Body of pancreas (tissue), 4 donors: ENCODE data around the gene ANKIB1. TPM values are rescaled to one million over a fixed set of nuclear protein-coding genes. Genes with fewer than 3 reads are reported as not detected.

Experiments
- ATAC-seq: fragments of 150-250 bp; one replicate; pipeline ENCODE4 v1.9.1; 2016
- DNase-seq, 4 donors: peaks; one replicate each; pipeline ENCODE4 v3.0.0-alpha.2; 2019
- H3K27ac ChIP-seq, 4 donors: fragments of 200-600 bp; sonication (generic); 1 replicate in 3 of 4; 2 replicates in 1 of 4; pipeline versions ENCODE4 v1.5.1 to v1.6.1; 2016 to 2019; ENCODE audit warnings: mild to moderate bottlenecking in 1 of 4, mixed read lengths in 1 of 4, moderate library complexity in 1 of 4
- H3K27me3 ChIP-seq, 2 donors: fragments of 200-600 bp; sonication (generic); one replicate each; pipeline ENCODE4 v1.6.0; 2016; ENCODE audit warnings: mild to moderate bottlenecking in 1 of 2
- H3K36me3 ChIP-seq, 2 donors: fragments of 200-600 bp; sonication (generic); replicated peaks in 1 of 2; 2 replicates each; pipeline ENCODE4 v1.5.1; 2016; ENCODE audit warnings: low read depth in 2 of 2; ENCODE audit not compliant: insufficient read depth in 1 of 2
- H3K4me1 ChIP-seq: fragments of 200-600 bp; sonication (generic); one replicate; pipeline ENCODE4 v1.6.0; 2016
- H3K4me3 ChIP-seq, 2 donors: fragments of 200-600 bp; sonication (generic); 1 replicate in 1 of 2; 2 replicates in 1 of 2; pipeline ENCODE4 v1.5.1; 2016 to 2019
- H3K9me3 ChIP-seq, 3 donors: fragments of 200-600 bp; sonication (generic); 1 replicate in 2 of 3; 2 replicates in 1 of 3; pipeline ENCODE4 v1.5.1; 2016
- CTCF ChIP-seq, 7 experiments: fragments of 450-650 bp in 4 of 7; fragments of 200-600 bp in 3 of 7; sonication (generic) in 3 of 7; IDR thresholded peaks; one replicate each; pipeline ENCODE4 v1.5.1; 2016 to 2019; ENCODE audit warnings: antibody characterized with exemption in 7 of 7
- POLR2A ChIP-seq, 3 donors: fragments of 450-650 bp; IDR thresholded peaks; one replicate each; pipeline ENCODE4 v1.6.1; 2016; ENCODE audit warnings: antibody characterized with exemption in 3 of 3, mild to moderate bottlenecking in 2 of 3
- WGBS, 2 donors: methylation state at CpG; one replicate each; pipeline ENCODE4 v1.1.5; 2017; 5-methylcytosine and 5-hydroxymethylcytosine counted together
- intact Hi-C: fragments of 100-400 bp; cut with DNase I; formaldehyde crosslinking; loops from one replicate; pipeline ENCODE4 v1.15.1; 2023
- total RNA-seq, 2 donors: library from RNA; depleted of rRNA; stranded (reverse); fragments of >200 nt; gene quantifications; one replicate each; pipeline ENCODE4 v1.1.0, GENCODE V29; 2016

ANKIB1 gene
- total RNA-seq, 2 donors from 2014 or later, result 20.1 to 33.2 TPM

DNA sequence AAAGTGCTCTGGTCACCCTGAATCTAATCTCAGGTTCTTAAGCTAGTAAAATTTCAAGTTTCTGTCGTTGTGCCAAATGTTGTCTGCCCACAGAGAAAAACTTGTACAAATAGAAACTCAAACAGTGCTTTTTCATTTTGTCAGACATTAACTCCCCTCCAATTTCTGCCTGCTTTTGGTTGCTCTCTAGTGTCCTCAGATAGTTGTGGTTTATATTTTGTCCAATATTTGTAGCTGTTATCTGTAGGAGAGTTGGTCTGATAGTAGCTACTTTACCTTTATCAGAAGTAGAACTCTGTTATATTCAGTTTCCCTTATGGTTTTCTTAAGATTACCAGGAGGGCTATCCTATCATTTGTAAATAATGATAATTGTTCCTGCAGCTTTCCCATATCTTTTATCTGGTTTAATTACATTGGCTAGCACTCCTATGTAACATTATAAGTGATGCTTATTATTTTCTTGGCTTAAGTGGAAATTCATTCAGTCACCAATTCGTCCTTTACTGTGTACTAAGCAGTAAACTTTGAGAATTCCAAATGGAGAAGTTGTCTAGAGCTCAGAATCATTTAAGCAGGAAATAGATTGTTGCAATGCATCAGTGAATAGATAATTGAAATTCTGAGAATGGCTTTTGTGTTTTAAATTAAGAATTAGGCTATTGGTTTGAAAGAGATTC lies 91.0 kb downstream of the ANKIB1 start:
- Histone ChIP-seq H3K9me3 (no peaks in the 10 kb centered on the region), H3K36me3 (no peaks in the 10 kb centered on the region), H3K4me1 (peaks cover 8% of the 10 kb centered on the region), H3K27me3 (no peaks in the 10 kb centered on the region), H3K4me3 (no peak overlapping the region), H3K27ac (no peak overlapping the region)
- ATAC-seq, result no peak
- DNase-seq, result no peak
- WGBS, 2 donors, result 31 to 32% methylated on average over 2 of the region's 2 CpGs
- intact Hi-C loops, result no loop called here
- TF ChIP-seq POLR2A (IDR thresholded peaks at IDR 0.05) (no peak), CTCF (IDR thresholded peaks at IDR 0.05) (no peak)

DNA sequence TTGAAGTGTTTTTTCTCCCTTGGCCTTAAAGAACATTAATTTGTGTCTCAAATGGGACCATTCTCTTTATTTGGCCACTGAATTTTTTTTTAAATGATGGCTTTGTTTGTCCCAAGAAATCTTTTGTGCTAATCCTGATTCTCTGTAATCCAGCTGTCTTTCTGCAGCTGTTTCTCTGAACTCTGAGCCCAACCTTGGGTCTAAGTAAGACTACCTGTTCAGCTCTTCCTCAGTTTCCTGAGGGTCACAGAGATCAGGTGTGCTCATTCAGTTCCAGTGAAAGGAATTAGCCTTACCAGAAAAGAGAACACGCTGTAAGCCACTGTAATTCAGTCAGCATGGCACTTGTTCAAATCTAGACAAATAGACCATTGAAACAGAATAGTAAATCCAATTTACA lies 94.2 kb downstream of the ANKIB1 start:
- intact Hi-C loops, result no loop called here
- WGBS, 2 donors, result 95 to 100% methylated on average over 1 of the region's 1 CpG

DNA sequence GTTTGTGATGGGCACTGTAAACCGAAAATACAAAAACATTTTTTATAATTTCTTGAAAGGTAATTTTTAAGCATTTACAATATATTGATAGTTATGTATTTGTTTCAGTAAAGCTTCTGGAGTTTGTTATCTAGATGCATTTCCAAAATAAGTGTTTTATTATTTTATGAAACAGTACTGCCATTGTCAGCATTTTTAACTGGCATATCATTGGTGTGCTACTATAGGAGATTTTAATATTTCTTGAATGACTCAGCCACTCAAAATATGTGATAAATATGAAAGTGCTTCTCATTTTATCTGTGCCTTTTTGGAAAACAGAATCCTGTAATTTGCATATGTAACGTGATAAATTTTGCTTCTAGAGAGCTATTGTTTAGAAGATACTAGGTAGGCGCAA lies 97.9 kb downstream of the ANKIB1 start:
- Histone ChIP-seq H3K27ac (no peak overlapping the region), H3K27me3 (no peaks in the 10 kb centered on the region), H3K9me3 (no peaks in the 10 kb centered on the region), H3K36me3 (no peaks in the 10 kb centered on the region), H3K4me3 (no peak overlapping the region), H3K4me1 (no peaks in the 10 kb centered on the region)
- intact Hi-C loops, result no loop called here
- TF ChIP-seq CTCF (IDR thresholded peaks at IDR 0.05) (no peak), POLR2A (IDR thresholded peaks at IDR 0.05) (no peak)
- DNase-seq (no peak), ATAC-seq (no peak)
- WGBS, 2 donors, result 94 to 97% methylated on average over 3 of the region's 3 CpGs

More for the DNA sequence above, 94.2 kb downstream of the ANKIB1 start:
- H3K36me3 ChIP-seq, result no peaks in the 10 kb centered on the region
- H3K4me1 ChIP-seq, result peaks cover 8% of the 10 kb centered on the region
- H3K9me3 ChIP-seq, result no peaks in the 10 kb centered on the region
- H3K27ac ChIP-seq, result no peak overlapping the region
- H3K4me3 ChIP-seq, result no peak overlapping the region
- DNase-seq, result no peak
- H3K27me3 ChIP-seq, result no peaks in the 10 kb centered on the region
- no peak for ATAC-seq
- TF ChIP-seq POLR2A (IDR thresholded peaks at IDR 0.05) (no peak), CTCF (IDR thresholded peaks at IDR 0.05) (no peak)

DNA sequence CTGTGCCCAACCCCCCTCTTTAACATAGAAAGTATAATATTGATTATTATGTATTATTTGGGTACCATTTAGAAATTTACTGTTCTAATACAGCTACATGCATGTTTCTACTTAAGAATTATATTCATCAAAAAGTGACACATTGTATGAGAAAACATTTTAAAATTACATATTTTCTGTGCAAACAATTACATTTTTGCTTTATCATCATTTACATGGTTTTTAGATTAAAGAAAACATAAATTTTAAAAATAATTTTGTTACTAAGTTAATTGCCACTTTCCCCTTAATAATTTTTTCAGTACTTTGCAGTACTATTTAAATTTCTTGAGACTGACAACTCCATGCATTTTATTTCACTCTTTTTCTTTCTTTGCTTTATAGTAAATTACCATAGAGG lies 106.2 kb downstream of the ANKIB1 start:
- ATAC-seq, result no peak
- H3K4me1 ChIP-seq, result no peaks in the 10 kb centered on the region

More for the DNA sequence above, 106.2 kb downstream of the ANKIB1 start:
- intact Hi-C loops, result no loop called here
- Histone ChIP-seq H3K27ac (no peak overlapping the region), H3K36me3 (peaks cover 0 to 11% of the 10 kb centered on the region in 2 donors), H3K27me3 (no peaks in the 10 kb centered on the region), H3K4me3 (no peak overlapping the region), H3K9me3 (no peaks in the 10 kb centered on the region)
- TF ChIP-seq CTCF (IDR thresholded peaks at IDR 0.05) (no peak), POLR2A (IDR thresholded peaks at IDR 0.05) (no peak)
- no peak for DNase-seq
